Activated naive CD8-positive, alpha-beta T cell treated with anti-CD3 and anti-CD28 coated beads, Interleukin-2, amount 50 U/mL, for 24 hours (primary cell): ENCODE results near the gene DLG5.
A peak's percentile ranks its signal among the peaks of the same experiment; 100 is the strongest.

Experiments used
- ATAC-seq: fragments of 150-1000 bp; cut with Tn5 transposase; one replicate; pipeline ENCODE4 v1.10.0; 2021
- DNase-seq: peaks from one replicate; pipeline ENCODE4 v3.0.0; 2021
- H3K27ac Mint-ChIP-seq: one replicate; pipeline ENCODE4 v1.8.0; 2021; ENCODE audit warnings: mild to moderate bottlenecking, mixed read lengths
- H3K27me3 Mint-ChIP-seq: one replicate; pipeline ENCODE4 v1.8.0; 2021; ENCODE audit warnings: mixed read lengths
- H3K36me3 Mint-ChIP-seq: one replicate; pipeline ENCODE4 v1.8.0; 2021; ENCODE audit warnings: low read depth, mixed read lengths
- H3K4me1 Mint-ChIP-seq: one replicate; pipeline ENCODE4 v1.8.0; 2021; ENCODE audit warnings: mixed read lengths
- H3K4me3 Mint-ChIP-seq: one replicate; pipeline ENCODE4 v1.8.0; 2021; ENCODE audit warnings: mild to moderate bottlenecking, moderate library complexity, mixed read lengths
- H3K9me3 Mint-ChIP-seq: one replicate; pipeline ENCODE4 v1.8.0; 2021; ENCODE audit warnings: mixed read lengths

DLG5 gene

DNA sequence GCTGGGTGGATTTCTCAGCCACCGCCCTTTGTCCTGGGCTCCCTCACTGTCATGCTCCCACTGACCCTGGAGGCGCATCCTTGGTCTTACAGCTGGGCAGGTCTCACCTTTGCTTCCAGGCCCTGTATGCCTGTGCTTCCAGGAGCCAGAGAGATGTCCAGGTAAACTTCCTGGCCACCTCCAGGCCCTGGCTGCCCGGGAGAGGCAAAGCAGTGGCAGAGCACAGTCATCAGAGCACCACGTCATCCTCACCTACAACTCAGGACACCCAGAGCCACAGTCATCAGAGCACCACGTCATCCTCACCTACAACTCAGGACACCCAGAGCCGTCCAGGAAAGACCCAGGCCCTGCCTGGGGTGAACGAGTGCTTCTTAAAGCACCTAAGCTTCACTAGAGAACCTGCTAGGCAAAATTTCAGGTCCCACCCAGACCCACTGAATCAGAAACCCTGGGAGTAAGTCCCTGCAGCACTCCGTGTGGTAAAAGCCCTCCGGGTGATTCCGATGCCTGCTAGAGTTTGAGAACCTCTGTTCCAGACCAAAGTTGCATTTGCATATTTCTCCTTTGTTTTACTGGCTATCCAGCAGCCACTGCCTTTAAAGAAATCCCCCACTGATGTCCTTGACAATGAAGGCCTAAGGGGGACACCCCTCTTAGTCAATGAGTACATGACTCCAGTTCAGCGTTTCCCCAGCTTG is 62.3 kb downstream of the DLG5 start:
- Mint-ChIP-seq H3K9me3 (no peaks in the 10 kb centered on the region), H3K4me1 (peaks cover 5% of the 10 kb centered on the region), H3K4me3 (no peak overlapping the region), H3K27me3 (no peaks in the 10 kb centered on the region), H3K27ac (no peak overlapping the region), H3K36me3 (no peaks in the 10 kb centered on the region)
- DNase-seq (no peak), ATAC-seq (no peak)

DNA sequence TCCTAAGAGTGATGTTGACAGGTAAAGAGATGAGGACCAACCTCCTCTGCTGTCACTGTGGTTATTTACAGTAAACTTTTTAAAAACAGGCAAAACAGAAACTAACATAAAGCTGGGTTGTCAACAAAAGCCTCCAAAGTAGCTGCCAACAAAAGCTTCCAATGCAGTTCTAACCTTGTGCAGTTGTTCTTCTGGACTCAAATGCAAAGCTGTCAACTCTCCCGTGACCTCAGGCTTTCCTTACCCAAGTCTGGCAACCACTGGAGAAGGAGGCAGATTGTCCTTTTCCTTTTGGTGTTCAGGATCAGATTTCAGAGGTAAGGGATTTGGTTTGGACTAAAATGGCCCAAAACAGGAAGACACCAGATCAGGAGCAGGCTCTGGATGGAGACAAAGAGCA is 63.1 kb downstream of the DLG5 start:
- no peaks in the 10 kb centered on the region for H3K27me3 Mint-ChIP-seq
- DNase-seq (no peak), ATAC-seq (no peak)
- H3K27ac Mint-ChIP-seq: no peak overlapping the region
- peaks cover 5% of the 10 kb centered on the region for H3K4me1 Mint-ChIP-seq
- H3K9me3 Mint-ChIP-seq: no peaks in the 10 kb centered on the region
- no peak overlapping the region for H3K4me3 Mint-ChIP-seq
- no peaks in the 10 kb centered on the region for H3K36me3 Mint-ChIP-seq

DNA sequence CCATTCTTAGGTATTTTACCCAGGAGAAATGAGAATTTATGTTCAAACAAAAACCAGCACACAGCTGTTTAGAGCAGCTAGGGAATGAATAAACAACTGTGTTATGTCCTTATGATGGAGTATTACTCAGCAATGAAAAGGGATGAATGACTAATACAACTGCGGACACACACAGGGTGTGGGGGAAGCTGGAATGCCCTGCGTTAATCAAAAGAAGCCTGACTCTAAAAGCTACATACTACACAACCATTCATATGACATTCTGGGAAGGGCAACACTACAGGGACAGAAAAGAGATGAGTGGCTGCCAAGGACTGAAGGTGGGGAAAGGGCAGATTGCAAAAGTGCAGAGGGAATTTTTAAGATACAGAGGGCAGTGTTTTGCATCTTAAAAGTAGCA is 64.0 kb downstream of the DLG5 start:
- Mint-ChIP-seq H3K4me1 (peaks cover 5% of the 10 kb centered on the region), H3K9me3 (no peaks in the 10 kb centered on the region), H3K36me3 (no peaks in the 10 kb centered on the region), H3K4me3 (no peak overlapping the region), H3K27ac (no peak overlapping the region), H3K27me3 (no peaks in the 10 kb centered on the region)
- ATAC-seq: no peak
- no peak for DNase-seq

DNA sequence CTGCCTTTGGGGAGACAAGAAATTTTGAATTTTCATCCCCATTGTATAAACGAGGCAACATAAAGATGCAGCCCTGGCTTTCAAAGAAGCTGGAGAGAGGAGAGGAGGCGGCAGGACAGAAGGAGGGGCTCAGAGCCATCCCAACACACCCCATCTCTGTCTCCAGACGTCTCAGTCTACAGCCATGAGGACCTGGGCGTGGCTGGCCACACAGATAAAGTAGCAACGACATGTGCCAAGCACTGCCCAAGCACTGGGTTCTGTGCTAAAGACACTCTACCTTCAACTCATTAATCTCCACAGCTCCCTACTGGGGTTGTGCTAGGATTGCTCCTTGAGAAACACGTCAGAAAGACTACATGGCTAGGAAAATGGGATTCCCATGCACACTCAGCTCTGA is 65.2 kb downstream of the DLG5 start:
- Mint-ChIP-seq H3K9me3 (no peaks in the 10 kb centered on the region), H3K27ac (no peak overlapping the region), H3K4me3 (no peak overlapping the region), H3K27me3 (no peaks in the 10 kb centered on the region), H3K4me1 (peaks cover 3% of the 10 kb centered on the region), H3K36me3 (no peaks in the 10 kb centered on the region)
- DNase-seq: no peak
- ATAC-seq: no peak

DNA sequence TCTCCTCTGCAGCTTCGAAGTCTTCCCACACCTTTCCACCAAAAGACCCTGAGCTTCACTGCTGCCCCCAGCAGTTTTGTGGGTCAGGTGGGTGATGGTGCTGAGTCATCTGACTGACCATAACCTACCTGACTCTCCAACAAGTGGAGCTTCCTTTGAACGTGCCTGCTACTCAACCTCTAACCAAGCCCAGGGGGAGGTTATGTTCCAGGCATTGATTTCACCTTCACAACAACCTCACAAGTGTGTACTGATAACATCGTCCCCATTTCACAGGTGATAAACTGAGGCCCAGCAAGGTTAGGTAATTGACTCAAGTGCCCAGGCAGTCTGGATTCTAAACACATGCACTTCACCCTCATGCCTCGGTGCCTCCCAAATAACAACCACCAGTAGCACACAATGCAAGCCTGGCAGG is 66.7 kb downstream of the DLG5 start:
- Mint-ChIP-seq H3K4me3 (no peak overlapping the region), H3K27me3 (no peaks in the 10 kb centered on the region), H3K4me1 (no peaks in the 10 kb centered on the region), H3K27ac (no peak overlapping the region), H3K9me3 (no peaks in the 10 kb centered on the region), H3K36me3 (no peaks in the 10 kb centered on the region)
- no peak for ATAC-seq
- no peak for DNase-seq

DNA sequence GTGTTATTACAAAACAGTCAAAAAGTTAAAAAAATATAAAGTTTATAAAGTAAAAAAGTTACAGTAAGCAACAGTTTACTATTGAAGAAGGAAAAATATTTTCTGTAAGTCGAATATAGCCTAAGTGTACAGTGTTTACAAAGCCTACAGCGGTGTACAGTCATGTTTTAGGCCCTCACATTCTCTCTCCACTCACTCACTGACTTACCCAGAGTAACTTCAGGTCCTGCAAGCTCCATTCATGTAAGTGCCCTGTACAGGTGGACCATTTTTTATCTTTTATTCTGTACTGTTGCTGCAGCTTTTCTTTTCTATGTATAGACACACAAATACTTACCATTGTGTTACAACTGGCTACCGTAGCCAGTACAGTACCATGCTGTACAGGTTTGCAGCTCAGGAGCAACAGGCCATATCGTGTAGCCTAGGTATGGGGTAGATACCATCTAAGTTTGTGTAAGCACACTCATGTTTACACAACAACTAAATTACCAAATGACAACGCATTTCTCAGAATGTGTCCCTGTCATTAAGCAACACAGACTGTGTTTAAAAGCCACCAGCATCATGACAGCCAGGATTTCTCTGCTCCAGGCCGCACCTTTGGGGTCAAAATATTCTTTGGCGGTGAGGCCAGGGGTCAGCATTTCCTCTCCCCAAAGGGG is 67.2 kb downstream of the DLG5 start:
- Mint-ChIP-seq H3K9me3 (no peaks in the 10 kb centered on the region), H3K27ac (no peak overlapping the region), H3K4me3 (no peak overlapping the region), H3K36me3 (no peaks in the 10 kb centered on the region), H3K4me1 (no peaks in the 10 kb centered on the region), H3K27me3 (no peaks in the 10 kb centered on the region)
- DNase-seq (no peak), ATAC-seq (no peak)

DNA sequence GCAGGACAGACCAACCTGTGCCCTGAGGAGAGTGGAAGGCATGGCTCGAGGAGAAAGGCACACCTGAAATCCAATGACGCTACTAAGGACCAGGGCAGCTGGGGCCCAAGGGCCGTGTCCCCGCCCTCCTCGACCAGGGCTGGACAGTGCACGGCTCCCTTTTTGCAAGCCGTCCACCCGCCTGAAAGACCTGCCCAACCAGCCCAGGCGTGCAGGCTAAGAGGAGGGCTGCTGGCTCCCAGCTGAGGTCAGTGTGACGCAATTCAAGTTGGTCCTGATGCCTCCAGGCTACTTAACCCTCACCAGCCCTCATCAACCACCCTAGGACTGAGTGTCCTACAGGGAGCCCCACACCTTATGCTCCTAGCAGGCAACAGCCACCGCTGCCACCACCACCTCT is 69.3 kb downstream of the DLG5 start:
- H3K9me3 Mint-ChIP-seq: no peaks in the 10 kb centered on the region
- H3K4me3 Mint-ChIP-seq: no peak overlapping the region
- no peak for ATAC-seq
- no peaks in the 10 kb centered on the region for H3K36me3 Mint-ChIP-seq
- no peak for DNase-seq
- no peaks in the 10 kb centered on the region for H3K4me1 Mint-ChIP-seq
- no peak overlapping the region for H3K27ac Mint-ChIP-seq
- no peaks in the 10 kb centered on the region for H3K27me3 Mint-ChIP-seq

DNA sequence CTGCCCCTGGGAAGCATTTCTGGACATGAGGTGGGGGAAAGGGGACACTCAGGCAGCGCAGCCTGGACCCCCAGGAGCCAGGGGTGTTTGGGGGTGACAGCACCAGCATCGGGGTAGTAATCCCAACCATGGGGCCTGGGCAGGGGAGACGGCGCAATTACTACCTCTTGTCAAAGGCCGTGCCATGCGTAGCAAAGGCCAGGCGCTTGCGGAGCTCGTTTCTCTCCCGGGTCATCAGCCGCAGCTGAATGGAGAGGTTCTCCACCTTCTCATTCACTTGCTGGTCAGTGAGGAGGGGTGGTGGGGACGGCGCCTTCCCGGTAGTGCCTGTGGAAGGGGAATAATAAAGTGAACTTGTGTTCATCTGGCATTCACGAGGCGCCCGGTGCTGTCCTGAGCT is 70.0 kb downstream of the DLG5 start:
- H3K9me3 Mint-ChIP-seq: no peaks in the 10 kb centered on the region
- H3K36me3 Mint-ChIP-seq: no peaks in the 10 kb centered on the region
- no peak overlapping the region for H3K27ac Mint-ChIP-seq
- no peak overlapping the region for H3K4me3 Mint-ChIP-seq
- ATAC-seq: no peak
- H3K27me3 Mint-ChIP-seq: peaks cover 2% of the 10 kb centered on the region
- no peaks in the 10 kb centered on the region for H3K4me1 Mint-ChIP-seq
- no peak for DNase-seq

DNA sequence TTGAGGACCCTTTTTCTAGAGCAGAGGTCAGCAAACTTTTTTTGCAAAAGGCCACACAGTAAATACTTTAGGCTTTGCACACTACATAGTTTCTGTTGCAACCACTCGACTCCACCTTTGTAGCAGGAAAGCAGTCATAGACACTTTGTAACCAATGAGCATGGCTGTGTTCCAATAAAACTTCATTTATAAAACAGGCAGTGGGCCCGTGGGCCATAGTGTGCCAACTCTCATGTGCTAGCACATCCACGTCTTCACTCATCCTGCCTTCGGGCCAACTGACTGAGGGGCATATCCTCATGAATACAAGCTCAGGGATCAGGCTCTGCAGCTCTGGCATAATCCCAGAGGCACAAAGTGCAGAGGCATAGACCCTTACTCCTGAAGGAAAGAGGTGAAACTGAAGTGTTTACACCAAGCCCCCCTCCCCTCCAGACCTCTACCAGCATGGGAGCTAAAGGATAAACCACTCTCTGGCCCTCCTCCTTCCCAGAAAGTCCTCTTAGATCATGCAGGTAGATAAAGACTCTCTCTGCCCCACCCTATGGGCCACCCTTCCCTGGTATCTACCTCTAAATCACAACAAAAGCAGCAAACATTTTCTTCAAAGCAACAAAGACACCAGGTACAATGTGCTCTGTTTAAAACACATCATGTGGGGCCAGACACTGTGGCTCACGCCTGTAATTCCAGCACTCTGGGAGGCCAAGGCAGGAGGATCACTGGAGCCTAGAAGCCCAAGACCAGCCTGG is 71.0 kb downstream of the DLG5 start:
- Mint-ChIP-seq H3K27ac (no peak overlapping the region), H3K27me3 (peaks cover 2% of the 10 kb centered on the region), H3K9me3 (no peaks in the 10 kb centered on the region), H3K4me3 (no peak overlapping the region), H3K36me3 (no peaks in the 10 kb centered on the region), H3K4me1 (no peaks in the 10 kb centered on the region)
- no peak for ATAC-seq
- no peak for DNase-seq

DNA sequence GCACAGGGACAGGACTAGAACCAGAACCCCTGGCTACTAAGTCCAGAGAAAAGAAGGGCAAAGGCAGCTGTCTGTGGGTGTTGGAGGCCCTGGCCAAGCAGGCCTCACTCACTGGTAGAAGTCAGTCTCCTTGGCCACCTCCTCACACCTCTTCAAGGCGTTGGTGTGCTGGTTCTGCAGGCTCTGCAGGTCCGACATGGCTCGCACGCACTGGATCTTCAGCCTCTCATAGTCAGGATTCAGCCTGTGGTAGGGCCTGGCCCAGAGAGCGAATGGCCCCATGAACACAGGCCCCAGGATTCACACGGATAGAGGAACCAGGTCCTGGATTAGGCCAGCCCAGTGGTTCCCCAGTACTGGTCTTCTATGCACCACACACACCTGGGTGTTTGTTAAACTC is 72.4 kb downstream of the DLG5 start:
- H3K36me3 Mint-ChIP-seq: no peaks in the 10 kb centered on the region
- ATAC-seq (no peak), DNase-seq (no peak)
- no peak overlapping the region for H3K27ac Mint-ChIP-seq
- H3K27me3 Mint-ChIP-seq: peaks cover 2% of the 10 kb centered on the region
- H3K9me3 Mint-ChIP-seq: no peaks in the 10 kb centered on the region
- H3K4me1 Mint-ChIP-seq: no peaks in the 10 kb centered on the region
- no peak overlapping the region for H3K4me3 Mint-ChIP-seq

DNA sequence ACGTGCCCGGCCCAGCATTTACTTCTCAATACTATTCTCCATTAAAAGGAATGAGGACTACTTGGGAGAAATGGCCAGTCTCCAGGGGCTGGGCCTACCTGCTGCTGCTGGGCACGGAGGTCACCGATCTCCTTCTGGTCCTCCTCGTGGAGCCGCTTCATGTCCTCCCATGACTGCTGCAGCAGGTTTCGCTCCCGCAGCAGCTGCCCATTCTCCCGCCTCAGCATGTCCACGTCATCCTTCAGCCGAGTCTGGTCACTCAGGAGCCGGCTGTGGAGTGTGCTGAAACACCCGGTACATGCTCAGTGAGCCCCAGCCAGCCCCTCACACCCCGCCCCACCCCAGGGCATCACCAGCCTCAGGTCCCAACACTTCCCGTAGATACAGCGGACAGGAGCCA is 73.3 kb downstream of the DLG5 start:
- ATAC-seq (no peak), DNase-seq (no peak)
- Mint-ChIP-seq H3K9me3 (no peaks in the 10 kb centered on the region), H3K4me1 (no peaks in the 10 kb centered on the region), H3K4me3 (no peak overlapping the region), H3K27me3 (peaks cover 2% of the 10 kb centered on the region), H3K36me3 (no peaks in the 10 kb centered on the region), H3K27ac (no peak overlapping the region)

DNA sequence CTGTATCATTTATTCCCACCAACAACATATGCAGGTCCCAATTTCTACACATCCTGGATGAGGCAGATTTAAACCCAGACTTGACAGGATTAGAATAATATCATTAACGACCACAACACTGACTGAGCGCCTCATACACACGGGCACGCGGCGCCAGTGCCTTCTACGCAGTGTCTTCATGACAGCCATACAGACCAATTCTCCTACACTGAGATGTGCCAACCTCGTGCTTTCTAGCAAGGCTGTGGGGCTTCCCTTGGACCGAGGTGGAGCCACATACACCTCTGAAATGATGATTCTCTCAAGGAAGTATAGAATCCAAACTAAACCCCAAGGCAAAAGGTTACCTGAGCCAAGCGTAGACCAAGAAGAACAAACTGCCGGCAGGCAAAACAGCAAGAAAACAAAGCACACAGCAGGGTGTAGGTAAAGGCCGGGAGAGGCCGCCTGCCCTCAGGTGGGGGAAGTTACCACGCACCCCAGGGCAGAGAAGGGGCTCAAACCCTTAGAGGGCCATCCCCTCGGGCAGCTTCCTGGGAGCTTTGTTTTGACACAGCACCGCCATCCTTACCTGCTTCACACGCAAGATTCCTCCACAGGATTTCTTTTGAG is 75.8 kb downstream of the DLG5 start:
- no peak overlapping the region for H3K27ac Mint-ChIP-seq
- H3K4me3 Mint-ChIP-seq: no peak overlapping the region
- H3K27me3 Mint-ChIP-seq: peaks cover 2% of the 10 kb centered on the region
- no peaks in the 10 kb centered on the region for H3K9me3 Mint-ChIP-seq
- ATAC-seq (no peak), DNase-seq (no peak)
- no peaks in the 10 kb centered on the region for H3K4me1 Mint-ChIP-seq
- H3K36me3 Mint-ChIP-seq: no peaks in the 10 kb centered on the region

DNA sequence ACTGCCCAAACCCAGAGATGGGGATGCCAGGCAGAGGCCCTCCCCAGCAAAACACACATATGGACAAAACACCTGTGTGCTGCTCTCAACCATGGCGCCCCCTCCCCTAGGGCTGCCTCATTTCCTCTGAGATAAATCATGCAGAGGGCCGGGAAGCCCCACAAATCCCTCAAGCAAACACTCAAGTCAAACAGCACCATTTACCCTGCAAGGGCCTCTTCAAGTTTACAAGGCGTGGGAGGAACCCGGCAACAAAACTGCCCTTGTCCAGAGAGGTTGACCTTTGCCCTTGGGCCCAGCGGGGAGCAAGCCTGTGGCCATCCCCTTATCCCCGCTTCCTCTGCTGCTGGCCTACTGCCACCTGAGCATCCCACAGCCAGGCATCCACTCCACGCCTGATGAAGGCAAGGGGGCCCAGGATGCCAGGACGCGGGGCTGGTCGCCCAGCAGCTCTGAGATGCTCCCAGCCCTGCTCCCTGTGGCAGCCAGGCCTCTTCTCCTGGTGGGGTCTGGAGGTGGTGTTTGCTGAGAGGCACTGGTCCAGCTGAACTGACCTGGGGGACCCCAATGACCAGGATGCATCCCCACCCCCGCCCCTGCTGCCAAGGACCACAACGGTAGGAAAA is 77.4 kb downstream of the DLG5 start:
- Mint-ChIP-seq H3K9me3 (no peaks in the 10 kb centered on the region), H3K27me3 (peaks cover 2% of the 10 kb centered on the region), H3K4me3 (no peak overlapping the region), H3K27ac (no peak overlapping the region), H3K36me3 (no peaks in the 10 kb centered on the region), H3K4me1 (no peaks in the 10 kb centered on the region)
- ATAC-seq (no peak), DNase-seq (no peak)

DNA sequence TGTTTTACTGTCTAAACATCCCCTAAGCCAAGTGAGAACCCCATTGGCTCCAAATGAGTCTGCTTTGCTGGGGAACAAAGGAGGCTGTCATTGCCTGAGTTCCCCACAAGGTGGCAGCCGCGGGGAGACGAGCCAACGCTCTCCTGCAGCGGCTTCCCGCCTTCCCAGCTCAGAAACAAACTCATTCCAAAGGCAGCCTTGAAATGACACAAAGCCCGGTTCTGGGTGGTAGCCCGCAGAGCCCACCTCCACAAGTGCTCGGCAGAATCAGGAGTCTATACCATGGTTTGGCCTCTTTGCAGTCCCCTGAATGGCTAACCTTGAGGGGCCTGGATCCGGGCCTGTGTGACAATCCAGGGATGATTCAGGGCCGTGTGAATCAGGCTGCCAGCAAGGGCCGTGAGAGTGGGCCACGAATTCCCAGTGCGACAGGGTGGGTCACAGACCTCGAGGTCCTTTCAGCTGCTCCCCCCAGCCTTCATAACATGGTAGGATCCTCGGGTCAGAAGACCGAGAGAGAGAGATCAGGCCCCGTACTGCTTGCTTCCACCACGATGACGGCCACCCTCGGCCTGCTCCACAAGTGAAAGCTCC is 79.7 kb downstream of the DLG5 start:
- ATAC-seq (peak; percentile 44), DNase-seq (peak; percentile 73)
- Mint-ChIP-seq H3K27me3 (peaks cover 2% of the 10 kb centered on the region), H3K4me1 (no peaks in the 10 kb centered on the region), H3K4me3 (no peak overlapping the region), H3K9me3 (no peaks in the 10 kb centered on the region), H3K36me3 (no peaks in the 10 kb centered on the region), H3K27ac (no peak overlapping the region)
